GM21381 (cell line): Measurements from ENCODE around the gene FAM180A.
"Not testable (repeated sequence)": the region's sequence is repeated elsewhere in the genome, so short reads cannot be mapped to it uniquely, and the experiment has no call there.

Experiments used
- ATAC-seq: cut with Tn5 transposase; IDR thresholded peaks from one replicate; pipeline ENCODE4 v1.9.1; 2021; ENCODE audit warnings: mild to moderate bottlenecking, moderate library complexity; ENCODE audit not compliant: unreplicated experiment

FAM180A gene

DNA sequence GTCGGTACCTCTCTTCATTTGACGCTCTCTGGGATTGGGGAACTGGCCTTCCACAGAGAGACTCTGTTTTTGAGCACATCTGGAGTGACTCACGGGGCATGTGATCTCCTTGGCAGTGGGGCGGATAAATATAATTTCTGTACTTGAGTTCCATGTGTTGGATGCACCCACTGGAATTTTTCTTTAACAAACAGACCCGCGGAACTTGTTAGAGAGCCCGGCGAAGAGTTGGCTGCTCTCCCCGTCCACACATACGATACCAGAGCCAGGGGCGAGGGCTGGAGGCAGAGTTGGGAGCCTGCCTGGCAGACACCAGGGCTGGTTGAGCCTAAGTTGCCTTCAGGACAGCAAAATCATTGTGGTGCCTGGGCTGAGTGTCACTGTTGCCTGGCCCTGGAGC is at the start of gene FAM180A:
Gene FAM180A (minus strand): TSS at position 44 of the 400 bp plus-strand sequence. CDS start 233 bp downstream, outside the sequence.
- ATAC-seq, result no peak

DNA sequence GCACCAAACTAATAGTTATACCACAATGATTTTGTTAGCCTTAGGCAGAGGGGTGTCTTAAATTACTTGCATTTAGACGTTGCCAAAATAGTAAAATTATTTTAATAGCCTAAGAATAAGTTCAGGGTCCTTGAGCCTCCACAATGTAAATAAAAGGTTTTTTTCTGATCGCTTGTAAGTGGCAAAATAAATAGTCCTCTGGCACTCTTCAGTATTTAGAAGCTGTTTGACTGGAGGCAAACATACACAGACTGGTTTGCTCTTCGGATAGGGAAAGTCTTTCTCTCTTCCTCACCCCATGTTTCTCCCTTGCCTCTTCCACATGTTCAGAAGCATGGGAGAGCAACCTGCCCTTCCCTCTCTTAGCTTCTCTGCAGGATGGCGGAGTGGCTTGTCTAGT is 49.5 kb upstream of the FAM180A start:
- ATAC-seq, result no peak

DNA sequence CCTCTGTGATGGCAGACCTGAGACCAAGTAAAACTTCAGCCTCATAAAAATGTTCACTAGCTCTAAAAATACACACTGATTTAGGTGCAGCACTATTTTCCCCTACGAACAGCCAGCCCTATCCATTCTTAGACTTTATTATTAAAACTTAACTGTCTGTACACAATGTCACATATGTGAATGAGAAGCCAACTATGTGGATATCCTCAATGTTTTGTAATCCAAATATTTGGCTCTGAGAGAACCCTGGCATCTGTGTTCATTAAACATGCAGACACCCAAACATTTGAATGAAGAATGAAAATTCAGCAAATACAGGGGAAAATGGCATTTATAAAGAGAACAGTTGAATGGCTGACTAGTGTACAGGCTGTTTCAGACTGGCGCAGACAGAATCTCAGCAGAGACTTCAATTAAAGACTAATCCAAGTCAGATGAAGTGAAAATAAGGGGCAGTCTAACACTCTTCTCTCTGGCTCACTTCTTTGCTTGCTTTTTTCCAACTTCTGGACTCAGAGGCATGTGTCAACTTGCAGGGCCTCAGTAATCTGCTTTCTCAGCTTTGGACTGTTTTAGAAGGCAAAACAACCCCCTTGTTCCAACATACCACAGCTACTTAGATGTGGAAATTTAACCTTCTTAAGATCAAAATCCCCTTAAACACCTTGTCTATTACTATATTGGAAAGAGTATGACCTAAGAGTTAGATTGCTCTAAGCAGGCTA is 47.4 kb upstream of the FAM180A start:
- no peak for ATAC-seq

DNA sequence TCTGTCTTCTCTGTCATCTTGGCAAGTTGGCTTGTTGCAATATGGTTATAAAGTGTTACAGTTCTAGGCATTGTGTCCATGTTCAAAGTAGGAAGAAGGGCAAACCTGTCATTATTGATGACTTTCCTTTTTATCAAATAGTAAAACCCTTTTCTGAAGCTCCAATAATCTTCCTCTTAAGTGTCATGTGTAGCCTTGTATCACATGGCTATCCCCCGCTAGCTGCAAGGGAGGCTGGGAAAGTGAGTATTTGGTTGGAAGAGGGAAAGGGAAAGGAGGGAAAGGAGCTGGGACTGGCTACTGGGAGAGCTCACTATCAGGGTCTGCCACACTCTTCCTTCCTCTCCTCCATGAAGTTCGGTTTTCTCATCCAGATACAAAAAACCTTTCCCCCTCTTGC is 45.2 kb upstream of the FAM180A start:
- no peak for ATAC-seq

DNA sequence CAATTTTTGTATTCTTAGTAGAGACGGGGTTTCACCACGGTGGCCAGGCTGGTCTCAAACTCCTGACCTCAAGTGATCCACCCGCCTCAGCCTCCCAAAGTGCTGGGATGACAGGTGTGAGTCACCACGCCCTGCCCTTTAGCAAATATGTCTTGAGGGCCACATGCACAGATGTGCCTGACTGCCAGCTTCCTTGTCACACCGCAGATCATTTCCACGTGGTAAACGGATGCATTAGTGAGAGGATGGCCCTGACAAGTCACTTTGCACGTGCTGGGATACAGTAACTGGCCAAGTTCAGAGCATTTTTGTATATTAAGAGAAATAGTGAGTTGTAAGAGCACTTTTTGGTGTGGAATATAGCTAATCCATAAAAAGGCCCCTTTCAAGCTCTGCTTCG is 44.3 kb upstream of the FAM180A start:
- no peak for ATAC-seq

DNA sequence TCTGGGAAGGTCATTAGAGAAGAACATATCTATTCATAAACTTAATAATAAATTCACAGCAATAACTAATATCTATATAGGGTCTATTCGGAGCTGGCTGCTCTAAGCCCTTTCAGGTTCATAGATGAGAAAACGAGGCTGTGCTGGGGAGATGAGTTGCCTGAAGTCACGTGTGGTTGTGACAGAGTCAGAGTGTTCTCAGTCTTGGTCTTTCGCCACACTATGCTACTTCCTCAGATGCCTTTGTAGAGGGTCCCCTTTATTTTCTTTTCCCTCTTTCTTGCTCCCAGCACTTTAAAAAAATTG is 43.7 kb upstream of the FAM180A start:
- no peak for ATAC-seq

DNA sequence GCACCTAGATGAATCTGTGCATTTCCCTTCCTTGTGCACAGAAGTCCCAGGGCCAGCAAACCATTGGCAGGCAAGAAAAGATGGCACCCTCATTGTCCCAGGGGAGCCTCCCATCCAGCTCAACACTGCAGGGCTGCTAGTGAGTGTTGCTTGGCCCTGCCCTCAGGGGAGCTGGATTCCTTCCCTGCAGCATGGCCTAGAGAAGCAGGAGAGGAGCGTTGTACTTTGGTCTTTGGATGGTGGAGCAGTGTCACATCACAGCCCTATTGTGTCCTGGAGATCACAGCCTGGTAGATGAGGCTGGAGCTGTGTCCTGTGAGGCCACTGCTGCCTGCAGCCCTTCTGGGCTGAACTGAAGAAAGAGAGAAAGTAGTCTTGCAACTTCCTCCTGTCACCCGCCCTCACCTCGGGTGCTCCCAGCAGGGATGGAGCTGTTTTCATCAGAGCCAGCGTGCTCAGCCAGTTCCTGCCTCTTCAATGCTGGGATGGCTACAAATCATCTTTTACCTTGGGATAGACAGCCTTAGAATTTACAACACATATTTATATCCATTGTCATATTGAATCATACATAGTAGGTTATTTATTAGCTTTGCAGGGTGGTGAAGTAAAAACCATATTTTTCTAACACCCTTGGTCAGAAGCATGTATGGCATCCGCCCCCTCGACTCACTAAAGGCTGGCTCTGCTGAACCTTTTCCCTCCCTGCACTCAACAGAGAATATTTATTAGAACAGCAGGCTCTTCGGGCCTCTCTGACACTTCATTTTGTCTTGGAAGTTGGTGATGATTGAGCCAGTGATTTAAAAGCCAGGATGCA is 43.1 kb upstream of the FAM180A start:
- no peak for ATAC-seq

DNA sequence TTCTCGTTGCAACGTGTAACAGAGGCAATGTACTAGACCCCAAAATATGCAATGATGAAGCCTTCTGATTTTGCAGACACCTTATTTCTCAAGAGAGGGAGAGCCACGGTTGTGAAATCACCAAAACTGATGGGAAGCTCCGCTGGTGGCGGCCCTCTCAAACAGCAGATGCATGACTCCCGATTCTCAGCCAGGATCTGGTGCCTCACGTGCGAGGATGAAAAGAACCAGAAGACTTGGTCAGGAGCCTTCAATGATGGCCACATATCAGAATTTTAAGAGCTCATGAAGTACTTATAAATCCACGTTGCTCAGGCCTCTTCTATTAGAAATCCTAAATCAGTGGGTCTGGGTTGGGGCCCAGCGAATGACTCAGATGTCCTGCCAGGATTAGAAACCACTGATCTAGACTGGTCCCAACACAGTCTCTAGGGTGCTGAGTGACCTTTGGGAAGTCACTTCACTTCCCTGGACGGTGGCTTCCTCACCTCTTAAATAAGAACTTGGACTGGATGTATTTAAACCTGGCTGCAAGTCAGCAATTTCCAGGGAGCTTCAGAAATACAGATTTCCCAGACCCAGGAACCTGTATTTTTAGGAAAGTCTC is 41.9 kb upstream of the FAM180A start:
- no peak for ATAC-seq

DNA sequence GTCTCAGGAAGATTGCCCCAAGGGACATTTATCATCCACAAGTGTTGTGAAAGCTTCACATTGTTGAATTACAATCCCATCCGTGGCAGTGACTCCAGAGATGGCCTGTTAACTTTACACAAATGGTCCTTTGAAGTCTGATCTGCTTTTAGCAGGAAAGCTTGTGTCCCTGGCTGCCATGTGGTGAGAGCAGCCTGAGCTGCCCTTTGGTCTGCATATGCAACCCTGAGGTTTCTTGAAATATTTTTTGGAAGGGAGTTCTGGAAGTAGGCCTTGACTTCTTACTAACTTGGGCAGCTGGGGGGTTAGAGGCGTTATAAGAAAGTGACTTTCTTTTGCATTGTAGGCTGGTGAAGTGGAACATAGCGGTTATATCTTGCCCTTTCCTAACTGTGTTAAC is 41.3 kb upstream of the FAM180A start:
- no peak for ATAC-seq

DNA sequence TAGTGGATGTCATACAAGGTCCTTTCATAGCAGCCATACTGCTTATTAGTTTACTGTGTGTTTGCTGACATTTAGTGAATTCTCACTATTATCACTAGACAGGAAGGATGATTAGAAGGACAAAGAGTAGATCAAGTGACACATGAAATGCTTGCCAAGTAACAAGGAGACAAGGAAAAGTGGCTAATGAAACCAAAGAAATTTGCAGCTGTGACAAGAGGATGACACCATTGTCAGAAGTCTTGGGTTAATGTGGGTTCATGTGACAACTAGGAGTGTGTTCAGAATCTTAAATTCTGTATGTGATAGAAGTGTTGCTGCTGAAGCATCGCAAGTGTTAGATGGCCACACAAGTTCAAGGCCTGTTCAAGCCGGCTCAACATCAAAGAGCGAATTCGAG is 40.8 kb upstream of the FAM180A start:
- no peak for ATAC-seq

DNA sequence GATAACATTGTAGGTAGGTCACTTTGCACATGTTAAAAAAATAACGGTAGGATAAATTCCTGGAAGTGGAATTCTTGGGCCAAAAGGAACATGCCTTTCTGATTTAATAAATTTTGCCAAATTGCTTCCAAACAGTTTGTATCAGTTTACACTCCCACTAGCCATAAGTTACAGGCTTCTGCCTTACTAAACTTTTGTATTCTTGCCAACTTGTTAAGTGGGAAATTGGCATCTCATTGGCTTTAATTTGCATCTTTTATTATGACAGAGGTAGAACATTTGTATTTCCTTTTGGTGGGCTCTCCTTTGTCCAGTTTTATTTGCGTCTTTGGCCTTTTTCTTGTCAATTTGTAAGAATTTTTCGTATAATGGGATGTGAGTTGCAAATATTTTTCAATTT is 38.3 kb upstream of the FAM180A start:
- ATAC-seq, result no peak

DNA sequence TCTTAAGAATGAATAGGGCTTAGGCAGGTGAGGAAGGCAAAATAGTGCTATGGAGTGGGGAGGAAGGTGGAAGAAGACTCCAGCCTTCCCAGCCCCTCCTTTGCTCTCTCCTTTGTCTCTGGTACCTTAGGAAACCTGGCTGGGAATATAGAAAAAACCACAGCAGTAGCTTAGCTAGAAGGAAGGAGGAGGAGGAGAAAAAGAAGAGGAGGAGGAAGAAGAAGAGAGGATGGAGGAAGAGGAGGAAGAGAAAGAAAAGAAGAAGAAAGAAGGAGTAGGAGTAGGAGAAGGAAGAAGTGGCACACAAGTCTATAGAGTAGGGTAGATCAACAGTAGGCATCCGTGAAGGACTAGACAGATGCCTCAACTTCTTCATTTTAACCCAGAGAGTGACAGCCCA is 36.5 kb upstream of the FAM180A start:
- no peak for ATAC-seq

DNA sequence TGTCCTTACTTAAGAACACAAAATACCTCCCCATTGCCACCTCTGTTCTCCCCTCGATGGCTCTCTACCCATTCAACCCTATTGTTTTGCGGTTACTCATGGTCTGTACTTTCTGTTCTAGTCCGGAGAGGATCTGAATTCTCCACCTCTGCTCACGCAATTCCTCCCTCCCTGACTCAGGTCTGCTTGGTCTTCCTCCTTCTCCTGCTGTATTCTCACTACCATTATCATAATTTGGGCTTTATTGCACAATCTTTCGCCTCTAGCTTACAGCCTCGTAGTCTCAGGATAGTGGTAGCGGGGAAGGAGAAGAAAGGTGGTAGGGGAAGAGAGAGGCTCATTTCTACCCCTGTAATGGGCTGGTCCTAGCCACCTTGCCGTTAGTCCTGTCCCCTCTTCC is 35.4 kb upstream of the FAM180A start:
- ATAC-seq, result no peak

DNA sequence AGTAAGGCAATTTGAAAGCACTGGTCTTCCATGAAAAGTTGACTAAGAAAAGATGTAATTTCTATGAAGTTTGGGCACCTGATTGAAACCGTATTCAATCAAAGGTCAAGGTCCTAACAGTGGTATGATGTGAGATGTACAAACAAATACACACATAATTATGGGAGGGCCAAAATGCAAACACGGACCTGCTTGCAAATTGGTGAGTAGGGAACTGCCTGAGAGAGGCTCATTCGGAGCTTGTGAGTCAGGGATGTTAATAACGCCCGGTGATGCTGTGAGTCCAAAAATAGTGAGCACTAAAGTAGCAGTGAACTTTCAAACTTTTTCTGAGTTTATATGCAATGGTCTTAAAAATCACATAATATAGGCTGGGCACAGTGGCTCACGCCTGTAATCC is 34.2 kb upstream of the FAM180A start:
- ATAC-seq, result no peak

DNA sequence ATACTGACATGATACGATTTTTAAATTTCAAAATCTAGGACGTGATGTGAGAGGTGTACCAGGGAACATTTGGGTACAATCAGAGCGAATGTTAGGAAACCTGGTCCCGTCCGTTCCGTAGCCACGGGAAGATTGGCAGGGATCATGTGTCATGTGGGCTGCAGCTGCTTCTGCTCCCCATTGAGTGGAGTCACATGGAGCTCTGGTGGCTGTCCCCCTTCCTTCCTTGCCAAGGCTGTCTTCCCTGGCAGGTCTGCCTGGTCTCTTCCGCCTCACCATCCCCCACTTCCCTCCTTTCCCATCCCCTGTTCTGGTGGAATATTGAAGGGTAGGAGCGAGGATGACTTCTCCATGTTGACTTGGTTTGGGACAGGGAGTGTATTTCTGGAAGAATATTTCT is 33.8 kb upstream of the FAM180A start:
- ATAC-seq, result no peak

DNA sequence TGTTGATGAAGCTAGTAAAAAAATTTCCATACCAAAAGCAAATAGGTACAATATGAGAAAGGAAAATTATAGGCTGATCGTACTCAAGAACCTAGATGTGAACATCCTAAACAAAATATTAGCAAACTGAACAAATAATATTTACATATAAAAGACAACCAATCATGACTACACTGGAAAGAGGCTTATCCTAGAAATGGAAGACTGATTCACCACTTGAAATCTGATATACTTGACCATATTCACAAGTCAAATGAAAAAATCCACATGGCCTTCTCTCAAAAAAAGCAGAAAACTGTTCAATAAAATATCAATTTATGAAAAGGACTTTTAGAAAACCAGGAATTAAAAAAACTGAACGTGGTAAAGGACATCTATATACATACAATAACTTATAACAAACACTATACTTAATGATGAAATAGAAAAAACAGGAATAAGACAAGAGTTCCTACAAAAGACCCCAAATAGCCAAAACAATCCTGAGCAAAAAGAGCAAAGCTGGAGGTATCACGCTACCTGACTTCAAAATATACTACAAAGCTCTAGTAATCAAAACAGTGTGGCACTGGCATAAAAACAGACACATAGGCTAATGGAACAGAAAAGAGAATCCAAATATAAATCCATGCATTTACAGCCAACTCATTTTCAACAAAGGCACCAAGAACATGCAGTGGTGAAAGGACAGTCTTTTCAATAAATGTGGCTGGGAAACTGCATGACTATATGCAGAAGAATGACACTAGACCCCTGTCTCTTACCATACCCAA is 29.2 kb upstream of the FAM180A start:
- ATAC-seq, result no peak

DNA sequence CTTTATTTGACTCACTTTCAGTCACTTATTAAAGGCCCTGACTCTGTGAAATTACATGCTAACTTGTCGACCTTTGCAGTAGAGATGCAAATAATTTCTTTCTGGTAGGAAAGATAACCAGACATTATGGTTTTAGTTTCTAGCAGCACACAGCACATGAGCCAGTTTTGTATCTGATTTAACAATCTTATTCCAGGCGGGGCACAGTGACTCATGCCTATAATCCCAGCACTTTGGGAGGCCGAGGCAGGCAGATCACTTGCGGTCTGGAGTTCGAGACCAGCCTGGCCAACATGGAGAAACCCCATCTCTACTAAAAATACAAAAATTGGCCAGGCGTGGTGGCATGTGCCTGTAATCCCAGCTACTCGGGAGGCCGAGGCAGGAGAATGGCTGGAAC is 27.3 kb upstream of the FAM180A start:
- not testable (repeated sequence) for ATAC-seq

DNA sequence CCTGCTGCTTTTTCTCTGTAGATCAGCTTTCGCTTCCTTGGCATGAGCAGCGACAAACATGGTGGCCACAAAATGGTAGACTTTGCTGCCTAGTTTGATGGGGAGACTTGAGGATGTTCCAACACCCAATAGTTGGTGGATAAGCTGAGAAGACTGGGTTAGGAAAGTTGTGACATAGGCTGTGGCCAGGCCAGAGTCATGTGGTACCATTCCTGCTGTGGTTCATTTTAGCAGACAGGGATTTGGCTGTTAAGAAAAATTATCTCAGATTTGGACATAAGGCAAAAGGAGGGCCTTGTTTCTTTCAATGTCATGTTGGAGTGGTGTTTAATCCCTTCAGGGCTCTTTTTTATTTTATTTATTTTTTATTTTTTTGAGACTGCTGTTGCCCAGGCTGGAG is 26.6 kb upstream of the FAM180A start:
- ATAC-seq, result no peak

DNA sequence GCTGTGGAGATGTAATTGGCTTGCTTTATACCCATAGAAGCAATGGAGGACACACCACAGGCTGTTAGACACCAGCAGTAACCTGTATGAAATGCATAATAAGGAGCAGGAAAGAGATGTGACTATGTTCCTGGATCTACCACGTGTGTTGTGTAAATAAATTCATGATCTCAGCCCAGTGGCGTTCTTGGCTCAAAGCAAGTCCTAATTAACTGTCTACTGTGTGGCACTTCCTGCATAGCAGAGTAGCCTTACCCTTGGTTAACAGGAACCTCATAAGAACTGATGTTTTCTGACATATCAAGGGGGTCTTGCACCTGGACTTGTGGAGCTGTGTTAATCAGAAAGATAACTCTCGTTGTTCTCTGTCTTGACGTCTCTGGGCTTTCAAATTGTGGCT is 25.7 kb upstream of the FAM180A start:
- ATAC-seq, result no peak

DNA sequence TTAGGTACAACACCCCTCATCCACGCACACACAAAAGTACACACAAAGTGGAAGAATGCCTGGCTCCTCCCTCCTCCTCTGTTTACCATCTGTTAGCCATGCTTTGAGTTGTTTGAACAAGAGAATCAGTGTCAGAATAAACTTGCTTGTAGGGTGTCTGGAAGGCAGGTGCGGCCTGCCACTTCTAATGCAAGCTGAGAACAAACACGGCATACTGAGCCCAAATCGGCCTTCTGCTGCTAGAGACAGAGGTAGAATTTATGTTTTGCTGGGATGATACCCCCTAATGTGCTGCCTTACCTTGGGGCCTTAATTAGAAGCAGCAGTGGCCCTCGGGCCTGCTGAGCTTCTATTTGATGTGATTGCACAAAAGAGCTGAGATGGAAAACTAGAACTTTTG is 24.9 kb upstream of the FAM180A start:
- no peak for ATAC-seq

DNA sequence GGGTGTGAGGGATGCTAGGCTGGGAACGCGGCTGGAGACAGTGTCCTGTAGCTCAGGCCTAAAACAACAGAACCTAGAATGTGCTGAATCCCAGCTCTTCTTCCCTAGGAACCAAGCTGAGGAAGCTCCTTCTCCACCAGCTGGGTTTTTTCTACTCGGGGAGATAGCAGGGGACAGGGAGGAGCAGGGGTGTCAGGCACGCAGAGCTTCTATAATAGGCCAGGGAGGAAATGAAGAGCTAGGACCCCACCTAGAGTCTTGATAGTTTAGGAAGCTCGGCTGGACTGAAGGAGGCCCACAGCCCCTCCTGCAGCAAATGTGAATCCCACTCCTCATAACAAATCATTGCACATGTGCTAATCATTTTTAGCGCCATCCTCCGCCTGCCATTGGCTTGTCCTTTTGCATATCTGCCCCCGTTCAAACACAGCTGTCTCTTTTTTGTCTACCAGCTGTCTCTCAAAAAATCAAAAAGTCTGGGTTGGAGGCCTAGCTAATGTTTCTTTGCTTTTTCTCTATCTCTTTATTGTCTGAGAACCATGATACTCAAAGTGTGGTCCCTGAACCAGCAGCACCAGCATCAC is 24.1 kb upstream of the FAM180A start:
- ATAC-seq, result no peak
